CD4-positive, alpha-beta T cell treated with Interleukin-17A for 4 hours (primary cell): ENCODE measurements around the gene SMPD4.
"Not testable (repeated sequence)": the region's sequence is repeated elsewhere in the genome, so short reads cannot be mapped to it uniquely, and the experiment has no call there.

Experiments
- DNase-seq: peaks from one replicate; pipeline ENCODE4 v3.0.0-alpha.2; 2020; ENCODE audit warnings: mixed read lengths

The SMPD4 gene

DNA sequence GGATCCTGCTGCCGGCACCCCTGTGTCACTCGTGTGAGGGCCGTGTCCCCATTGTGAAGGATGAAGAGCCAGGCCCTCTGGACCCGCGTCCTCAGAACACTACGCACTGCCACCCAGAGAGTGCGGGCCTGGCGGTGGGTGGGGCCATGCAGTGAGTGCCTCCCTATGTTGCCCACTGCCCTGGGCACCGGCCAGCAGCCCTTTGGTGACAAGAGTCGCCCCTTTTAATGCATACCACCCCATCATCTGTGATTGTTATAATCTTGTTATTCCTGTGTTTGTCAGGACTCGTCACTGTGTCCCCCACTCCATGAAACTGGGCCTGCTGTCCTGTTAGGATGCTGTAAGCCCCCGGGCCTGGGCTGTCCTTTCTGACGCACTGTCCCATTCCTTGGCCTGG is 43.1 kb downstream of the SMPD4 start:
- DNase-seq: not testable (repeated sequence)

DNA sequence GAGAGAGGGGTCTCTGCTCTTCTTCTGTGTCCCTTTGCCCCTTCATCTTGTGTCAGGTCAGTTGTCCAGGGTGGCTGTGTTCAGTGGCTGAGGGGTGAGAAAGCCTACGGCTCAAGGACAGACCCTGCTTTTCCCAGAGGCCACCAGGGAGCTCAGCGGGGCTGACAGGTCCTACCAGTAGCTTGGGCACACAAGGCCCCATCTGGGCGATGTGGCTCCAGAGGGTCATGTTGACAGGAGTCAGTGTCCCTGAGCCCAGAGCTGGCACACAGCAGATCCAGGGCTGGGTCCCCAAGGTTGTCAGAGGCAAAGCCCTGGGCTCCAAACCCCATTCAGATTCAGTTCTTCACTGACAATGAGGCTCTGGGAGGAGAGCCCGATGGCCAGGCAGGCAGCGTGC is 44.3 kb downstream of the SMPD4 start:
- not testable (repeated sequence) for DNase-seq

DNA sequence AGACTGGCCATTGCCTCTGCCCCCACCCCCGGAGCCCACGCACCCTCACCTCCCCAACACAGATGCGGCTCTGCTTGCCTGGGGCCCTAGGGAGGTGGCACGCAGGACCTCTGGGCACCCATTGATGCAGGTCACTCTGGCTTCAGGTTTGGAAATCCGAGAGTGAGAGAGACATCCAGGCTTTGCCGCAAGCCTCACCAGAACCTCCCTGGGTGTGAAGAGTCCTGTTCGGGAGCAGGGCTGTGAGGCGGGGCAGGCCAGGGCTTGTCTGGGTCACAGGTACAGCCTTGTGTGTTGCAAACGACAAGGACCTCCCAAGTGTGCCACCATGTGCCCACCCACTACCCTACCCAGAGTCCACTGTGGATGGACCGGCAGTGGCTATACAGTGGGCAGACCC is 44.9 kb downstream of the SMPD4 start:
- DNase-seq: not testable (repeated sequence)

DNA sequence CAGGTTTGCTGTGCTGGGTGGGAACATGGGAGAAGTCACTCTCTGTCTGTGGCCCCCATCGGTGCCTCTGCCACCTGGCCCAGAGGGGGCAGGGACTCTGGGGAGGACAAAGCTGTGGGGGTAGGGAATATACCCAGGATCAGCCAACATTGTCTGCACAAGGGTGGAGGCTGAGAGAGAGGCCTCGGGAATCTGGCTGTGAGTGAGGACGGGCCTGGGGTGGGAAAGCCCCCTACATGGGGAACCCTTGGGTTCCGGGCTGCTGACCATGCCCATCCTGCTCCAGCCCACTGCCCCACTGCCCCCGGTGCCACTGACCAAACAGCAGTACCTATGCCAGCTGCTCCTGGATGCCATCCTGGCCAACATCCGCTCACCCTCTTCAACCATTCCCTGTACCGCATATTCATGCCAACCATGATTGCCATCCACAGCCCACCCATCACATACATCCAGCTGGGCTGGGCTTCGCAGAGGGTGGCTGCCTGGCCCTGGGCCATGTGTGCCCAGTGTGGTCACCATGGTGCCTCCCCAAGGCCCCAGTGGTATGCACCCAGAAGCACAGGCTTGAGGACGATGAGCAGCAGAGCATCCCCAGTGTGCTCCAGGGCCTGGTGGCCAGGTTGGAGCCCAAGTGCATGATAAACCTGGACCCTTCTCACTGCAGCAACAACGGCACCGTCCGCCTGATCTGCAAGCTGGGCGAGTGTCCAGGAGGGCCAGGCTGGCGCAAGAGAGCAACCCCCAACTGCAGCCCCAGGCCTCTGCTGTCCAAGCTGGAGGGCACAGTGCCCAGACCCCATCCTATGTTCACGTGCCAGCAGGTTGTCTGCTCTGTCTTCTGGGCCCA is 45.5 kb downstream of the SMPD4 start:
- no peak for DNase-seq

DNA sequence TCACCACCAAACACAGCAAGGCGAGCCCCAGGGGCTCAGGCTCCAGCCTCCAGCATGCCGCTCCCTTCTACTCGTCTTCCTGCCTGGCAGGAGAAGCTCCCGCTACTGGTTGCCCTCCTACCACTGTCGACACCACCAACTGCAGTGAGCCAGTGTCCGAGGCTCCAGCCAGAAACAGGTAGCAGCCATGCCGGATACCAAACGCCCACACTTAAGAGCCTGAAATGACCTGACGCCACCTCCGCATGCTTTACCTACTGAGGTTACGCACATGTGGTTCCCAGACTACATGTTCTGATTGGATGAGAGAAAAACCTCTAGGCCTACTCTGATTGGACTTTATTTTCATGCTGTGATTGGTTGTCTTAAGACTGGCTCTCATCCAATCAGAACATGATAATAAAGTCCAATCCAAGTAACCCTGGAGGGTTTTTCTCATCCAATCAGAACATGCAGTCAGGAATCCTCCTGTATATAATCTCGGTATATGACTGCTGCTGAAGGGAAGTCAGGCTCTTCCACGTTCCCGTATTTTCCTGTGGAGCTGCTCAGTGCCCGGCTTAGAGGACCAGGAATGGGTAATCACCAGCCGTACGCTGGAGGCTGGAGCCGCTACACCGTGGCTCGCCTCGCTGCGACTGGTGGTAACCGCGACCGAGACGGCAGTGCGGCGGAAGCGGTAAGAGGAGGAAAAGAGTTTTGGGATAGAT is 52.1 kb downstream of the SMPD4 start, which contains the start of gene POTEF:
Gene POTEF, minus strand, starts transcription at position 103 of the 710 bp plus-strand sequence. CDS start 8,707 bp downstream, outside the sequence.
- not testable (repeated sequence) for DNase-seq

DNA sequence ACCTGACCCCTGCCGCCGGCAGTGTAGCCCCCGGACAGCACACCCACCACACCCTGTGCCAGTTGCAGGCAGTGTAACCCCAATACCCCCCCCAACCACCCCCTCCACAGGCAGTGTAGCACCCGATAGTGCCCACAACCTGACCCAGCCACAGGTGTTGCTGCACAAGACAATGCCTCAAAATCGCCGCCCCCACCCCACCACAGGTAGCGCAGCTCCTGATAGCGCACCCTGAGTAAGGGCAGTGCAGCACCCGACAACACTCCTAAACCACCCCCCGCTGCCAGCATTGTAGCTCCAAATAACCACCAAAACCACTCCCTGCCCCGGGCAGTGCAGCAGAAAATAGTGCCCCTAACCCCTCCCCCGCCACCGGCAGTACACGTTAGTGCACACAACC is 52.9 kb downstream of the SMPD4 start:
- not testable (repeated sequence) for DNase-seq

DNA sequence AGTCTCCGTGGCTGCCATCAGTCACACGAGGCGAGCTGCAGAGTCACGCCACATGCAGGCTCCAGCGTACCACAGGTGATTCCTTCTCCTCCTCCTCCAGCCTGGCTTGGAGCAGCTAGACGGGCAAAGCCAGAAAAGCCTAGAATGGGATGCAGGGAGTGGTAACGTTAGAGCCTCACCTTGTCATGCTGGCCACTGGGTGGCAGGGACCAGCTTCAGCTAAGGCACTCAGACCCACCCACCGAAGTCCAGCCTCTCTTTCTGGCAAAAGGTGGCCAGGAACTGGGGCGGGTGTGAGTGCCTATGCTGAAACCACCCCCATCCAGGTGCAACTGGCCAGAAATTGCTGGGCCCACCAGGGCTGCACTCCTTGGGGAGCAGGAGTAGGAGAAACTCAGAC is 53.7 kb downstream of the SMPD4 start:
- not testable (repeated sequence) for DNase-seq

DNA sequence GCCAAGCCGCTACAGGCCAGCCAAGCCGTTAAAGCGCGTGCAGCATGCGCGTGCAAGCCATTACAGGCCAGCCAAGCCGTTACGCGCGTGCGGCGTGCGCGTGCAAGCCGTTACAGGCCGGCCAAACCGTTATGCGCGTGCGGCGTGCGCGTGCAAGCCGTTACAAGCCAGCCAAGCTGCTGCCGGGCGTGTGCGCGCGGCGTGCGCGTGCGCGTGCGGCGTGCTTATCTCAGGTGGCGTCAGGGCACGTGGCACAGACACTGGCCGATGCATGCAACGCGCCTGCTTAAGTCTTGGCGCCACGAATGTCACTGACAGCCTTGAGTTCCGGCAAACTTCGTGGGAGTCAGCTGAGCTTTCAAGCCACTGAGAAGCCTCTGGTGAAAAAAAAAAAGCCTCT is 60.5 kb downstream of the SMPD4 start:
- not testable (repeated sequence) for DNase-seq

DNA sequence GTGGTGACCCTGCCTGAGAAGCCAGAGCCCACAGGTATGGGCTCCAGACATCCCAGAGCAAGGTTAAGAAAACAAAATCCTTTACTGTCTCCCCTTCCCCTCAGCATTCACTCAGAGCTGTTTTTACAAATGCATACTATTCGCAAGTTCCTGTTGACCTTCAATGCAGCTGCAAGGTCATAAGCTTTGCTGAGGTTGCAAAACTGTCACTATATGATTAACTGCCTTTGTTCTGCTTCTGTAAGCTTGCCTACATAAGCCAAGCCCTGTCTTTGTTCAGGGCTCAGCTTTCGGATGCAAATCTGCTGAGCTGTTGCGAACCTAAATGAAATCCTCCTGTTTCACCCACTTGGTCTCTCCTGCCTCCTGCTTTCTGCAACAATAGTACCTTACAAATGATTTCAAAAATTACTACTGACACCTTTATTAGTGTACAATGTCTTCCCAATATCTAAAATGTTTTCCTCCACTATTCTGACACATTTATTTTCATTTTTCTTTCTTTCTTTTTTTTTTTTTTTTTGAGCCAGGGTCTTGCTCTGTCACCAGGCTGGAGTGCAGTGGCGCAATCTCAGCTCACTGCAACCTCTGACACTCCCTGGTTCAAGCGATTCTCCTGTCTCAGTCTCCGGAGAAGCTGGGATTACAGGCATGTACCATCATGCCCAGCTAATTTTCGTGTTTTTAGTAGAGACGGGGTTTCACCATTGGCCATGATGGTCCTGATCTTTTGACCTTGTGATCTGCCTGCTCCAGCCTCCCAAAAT is 78.6 kb downstream of the SMPD4 start:
- DNase-seq: not testable (repeated sequence)
